PC-3 (cell line): Measurements from ENCODE around the gene PDYN. TPM values are rescaled to one million over a fixed set of nuclear protein-coding genes. Genes with fewer than 3 reads are reported as not detected.
"Not testable (repeated sequence)": the region's sequence is repeated elsewhere in the genome, so short reads cannot be mapped to it uniquely, and the experiment has no call there.

Source experiments
- ATAC-seq: fragments of 200-7000 bp; cut with Tn5 transposase; 2 replicates; pipeline ENCODE4 v1.9.1; 2020; ENCODE audit warnings: mild to moderate bottlenecking, moderate library complexity
- BruUV-seq: library from RNA; stranded (reverse); fragments of 400-500 nt; replicated peaks from 2 replicates; lab custom pipeline; 2021; lab: Mats Ljungman, UMichigan
- CTCF ChIA-PET: fragments of 300-600 bp; sonication (Branson Sonifier 250); formaldehyde crosslinking; loops from one replicate; lab custom pipeline; 2022; ENCODE audit warnings: antibody characterized with exemption; lab: Charles Lee
- POLR2A ChIA-PET: fragments of 300-600 bp; sonication (Branson Sonifier 250); formaldehyde crosslinking; loops from one replicate; lab custom pipeline; 2022; ENCODE audit warnings: antibody characterized with exemption; ENCODE audit not compliant: unreplicated experiment; lab: Charles Lee
- DNase-seq: peaks from one replicate; pipeline ENCODE4 v3.0.0-alpha.2; 2015
- H2AFZ ChIP-seq: fragments of 300-600 bp; sonication (generic); 2 replicates; pipeline ENCODE4 v1.6.0; 2016; ENCODE audit warnings: antibody characterized with exemption, low read length
- H3F3A ChIP-seq: fragments of 300-600 bp; sonication (generic); one replicate; pipeline ENCODE4 v1.6.0; 2017; ENCODE audit warnings: antibody characterized with exemption, low read length, control low read depth, mild to moderate bottlenecking; ENCODE audit not compliant: unreplicated experiment
- H3K27ac ChIP-seq: fragments of 300-600 bp; sonication (generic); 2 replicates; pipeline ENCODE4 v1.5.1; 2016; ENCODE audit warnings: mild to moderate bottlenecking, low read length
- H3K27me3 ChIP-seq: fragments of 300-600 bp; sonication (generic); 2 replicates; pipeline ENCODE4 v1.6.1; 2016; ENCODE audit warnings: low read length, mixed read lengths
- H3K36me3 ChIP-seq: fragments of 300-600 bp; sonication (generic); 2 replicates; pipeline ENCODE4 v1.6.1; 2016; ENCODE audit warnings: low read depth, mixed run types, low read length, mixed read lengths
- H3K4me1 ChIP-seq: fragments of 300-600 bp; sonication (generic); 2 replicates; pipeline ENCODE4 v1.5.1; 2016; ENCODE audit warnings: low read length; ENCODE audit not compliant: insufficient read depth
- H3K4me2 ChIP-seq: fragments of 300-600 bp; sonication (generic); 2 replicates; pipeline ENCODE4 v1.6.0; 2016; ENCODE audit warnings: low read length
- H3K4me3 ChIP-seq: fragments of 300-600 bp; sonication (generic); 2 replicates; pipeline ENCODE4 v1.5.1; 2016; ENCODE audit warnings: mild to moderate bottlenecking, low read length, mixed read lengths
- H3K79me2 ChIP-seq: fragments of 300-600 bp; sonication (generic); 2 replicates; pipeline ENCODE4 v1.6.1; 2017; ENCODE audit warnings: low read length, mixed read lengths
- H3K9ac ChIP-seq: fragments of 300-600 bp; sonication (generic); 2 replicates; pipeline ENCODE4 v1.6.0; 2016; ENCODE audit warnings: mild to moderate bottlenecking, low read length
- H3K9me2 ChIP-seq: fragments of 300-600 bp; sonication (generic); replicated peaks from 2 replicates; pipeline ENCODE4 v1.6.1; 2016; ENCODE audit warnings: mixed run types, low read length, mixed read lengths
- H3K9me3 ChIP-seq: fragments of 300-600 bp; sonication (generic); 2 replicates; pipeline ENCODE4 v1.6.1; 2016; ENCODE audit warnings: low read length, mixed read lengths
- H4K20me1 ChIP-seq: fragments of 300-600 bp; sonication (generic); 2 replicates; pipeline ENCODE4 v1.6.1; 2016; ENCODE audit warnings: low read length, mixed read lengths
- CTCF ChIP-seq: fragments of 300-600 bp; sonication (generic); conservative IDR thresholded peaks from 2 replicates; pipeline ENCODE4 v1.5.1; 2017; ENCODE audit warnings: antibody characterized with exemption, low read depth, mild to moderate bottlenecking, low read length
- EZH2 ChIP-seq: fragments of 300-600 bp; sonication (generic); IDR thresholded peaks from one replicate; pipeline ENCODE4 v1.6.1; 2017; ENCODE audit warnings: antibody characterized with exemption, mild to moderate bottlenecking, low read length; ENCODE audit not compliant: unreplicated experiment
- EZH2phosphoT487 ChIP-seq: fragments of 300-600 bp; sonication (generic); IDR thresholded peaks from 2 replicates; pipeline ENCODE4 v1.6.1; 2018; ENCODE audit warnings: mild to moderate bottlenecking, antibody characterized with exemption, low read length, borderline replicate concordance
- intact Hi-C: fragments of 100-400 bp; cut with micrococcal nuclease; formaldehyde crosslinking; loops from 2 replicates; pipeline ENCODE4 v1.9.0; 2023
- total RNA-seq: library from RNA; depleted of rRNA; stranded (reverse); fragments of >200 nt; gene quantifications from 2 replicates; pipeline ENCODE4 v1.2.3, GENCODE V29; 2014

The PDYN gene
- total RNA-seq, 1 experiment from 2014 or later, result not detected

GRCh38 chr20:2037296-2037914 lies 43.5 kb upstream of the PDYN start:
- intact Hi-C loops, result no loop called here
- CTCF ChIA-PET, result no interaction called here

GRCh38 chr20:2036357-2036756 lies 42.5 kb upstream of the PDYN start:
- H3K4me2 ChIP-seq, H2AFZ ChIP-seq, intact Hi-C loops, BruUV-seq, H3K27ac ChIP-seq, DNase-seq, H3K9me3 ChIP-seq, H3K4me3 ChIP-seq, H3K9me2 ChIP-seq, ATAC-seq, H3K9ac ChIP-seq, H3K4me1 ChIP-seq, H4K20me1 ChIP-seq, H3F3A ChIP-seq, POLR2A ChIA-PET, H3K36me3 ChIP-seq, CTCF ChIA-PET, H3K79me2 ChIP-seq: not testable (repeated sequence)
- peaks cover 91% of the 10 kb centered on the region for H3K27me3 ChIP-seq

More at GRCh38 chr20:2037296-2037914, 43.5 kb upstream of the PDYN start:
- no peak overlapping the region for H3K4me2 ChIP-seq
- DNase-seq, result no peak
- H3K9me2 ChIP-seq, result no peaks in the 10 kb centered on the region
- H3K36me3 ChIP-seq, result no peaks in the 10 kb centered on the region
- POLR2A ChIA-PET, result no interaction called here
- no peak overlapping the region for H3K4me3 ChIP-seq
- H3K27me3 ChIP-seq, result peaks cover 89% of the 10 kb centered on the region
- no peaks in the 10 kb centered on the region for H4K20me1 ChIP-seq
- H3K79me2 ChIP-seq, result no peaks in the 10 kb centered on the region
- no peak overlapping the region for H3K9ac ChIP-seq
- H3K4me1 ChIP-seq, result no peaks in the 10 kb centered on the region
- H2AFZ ChIP-seq, result no peak overlapping the region
- TF ChIP-seq EZH2phosphoT487 (no peak), EZH2 (no peak)
- no peak for ATAC-seq
- H3F3A ChIP-seq, result no peaks in the 10 kb centered on the region
- BruUV-seq, result no TSS peak
- H3K27ac ChIP-seq, result no peak overlapping the region
- H3K9me3 ChIP-seq, result no peaks in the 10 kb centered on the region

- Histone ChIP-seq H3K4me2 (no peak overlapping the region), H3K4me3 (no peak overlapping the region), H3K36me3 (no peaks in the 10 kb centered on the region), H3K9ac (no peak overlapping the region), H3K9me3 (no peaks in the 10 kb centered on the region), H3K9me2 (no peaks in the 10 kb centered on the region), H4K20me1 (no peaks in the 10 kb centered on the region), H3K4me1 (no peaks in the 10 kb centered on the region), H3K27me3 (peaks cover 70% of the 10 kb centered on the region), H3F3A (no peaks in the 10 kb centered on the region), H3K79me2 (no peaks in the 10 kb centered on the region), H2AFZ (no peak overlapping the region), H3K27ac (no peak overlapping the region)
- no TSS peak for BruUV-seq
- POLR2A ChIA-PET, result no interaction called here
- TF ChIP-seq EZH2 (no peak), CTCF (no peak), EZH2phosphoT487 (no peak)
- DNase-seq (no peak), ATAC-seq (no peak)
- intact Hi-C loops, result no loop called here
- CTCF ChIA-PET, result no interaction called here
Observed at GRCh38 chr20:2032168-2032567, 38.3 kb upstream of the PDYN start.

GRCh38 chr20:2026514-2026913 lies 32.7 kb upstream of the PDYN start:
- 0 out of 2 replicates have a peak, but pooled peaks cover 3% of the 10 kb centered on the region for H3K9me3 ChIP-seq
- H3F3A ChIP-seq, result no peaks in the 10 kb centered on the region
- H3K36me3 ChIP-seq, result no peaks in the 10 kb centered on the region
- no peaks in the 10 kb centered on the region for H3K79me2 ChIP-seq
- intact Hi-C loops, result no loop called here
- H2AFZ ChIP-seq, result no peak overlapping the region
- H3K27ac ChIP-seq, result no peak overlapping the region
- no TSS peak for BruUV-seq
- no peaks in the 10 kb centered on the region for H3K4me1 ChIP-seq
- ATAC-seq, result no peak
- H3K4me3 ChIP-seq, result no peak overlapping the region
- CTCF ChIA-PET, result no interaction called here
- no peak overlapping the region for H3K4me2 ChIP-seq
- no peak for DNase-seq
- no peak for TF ChIP-seq EZH2
- no peak for TF ChIP-seq CTCF
- no peak for TF ChIP-seq EZH2phosphoT487
- H3K9me2 ChIP-seq, result no peaks in the 10 kb centered on the region
- H3K27me3 ChIP-seq, result peaks cover 60% of the 10 kb centered on the region
- POLR2A ChIA-PET, result no interaction called here
- H3K9ac ChIP-seq, result no peak overlapping the region
- no peaks in the 10 kb centered on the region for H4K20me1 ChIP-seq
